HUDEP-2 (cell line): ENCODE results near the gene HSPA1A.
A peak's percentile ranks its signal among the peaks of the same experiment; 100 is the strongest.

ENCODE experiments used
- DNase-seq, 76 experiments: peaks; one replicate each; lab custom pipeline; 2025; ENCODE audit not compliant: unreplicated experiment in 76 of 76; lab: John Stamatoyannopoulos, UW

HSPA1A gene

DNA sequence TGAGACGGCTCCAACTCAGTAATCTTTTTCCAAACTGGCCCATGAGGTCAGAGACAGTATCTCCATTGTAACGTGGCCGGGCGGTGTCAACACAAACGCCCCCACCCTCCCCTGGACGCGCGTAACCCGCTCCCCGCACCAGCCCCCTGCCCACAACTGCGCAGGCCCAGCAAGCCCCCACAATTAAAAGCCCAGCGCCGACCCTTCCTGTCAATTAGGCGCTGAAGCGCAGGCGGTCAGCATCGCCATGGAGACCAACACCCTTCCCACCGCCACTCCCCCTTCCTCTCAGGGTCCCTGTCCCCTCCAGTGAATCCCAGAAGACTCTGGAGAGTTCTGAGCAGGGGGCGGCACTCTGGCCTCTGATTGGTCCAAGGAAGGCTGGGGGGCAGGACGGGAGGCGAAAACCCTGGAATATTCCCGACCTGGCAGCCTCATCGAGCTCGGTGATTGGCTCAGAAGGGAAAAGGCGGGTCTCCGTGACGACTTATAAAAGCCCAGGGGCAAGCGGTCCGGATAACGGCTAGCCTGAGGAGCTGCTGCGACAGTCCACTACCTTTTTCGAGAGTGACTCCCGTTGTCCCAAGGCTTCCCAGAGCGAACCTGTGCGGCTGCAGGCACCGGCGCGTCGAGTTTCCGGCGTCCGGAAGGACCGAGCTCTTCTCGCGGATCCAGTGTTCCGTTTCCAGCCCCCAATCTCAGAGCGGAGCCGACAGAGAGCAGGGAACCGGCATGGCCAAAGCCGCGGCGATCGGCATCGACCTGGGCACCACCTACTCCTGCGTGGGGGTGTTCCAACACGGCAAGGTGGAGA lies at the start of gene HSPA1A, which contains the start of gene HSPA1L:
TSS of gene HSPA1A (plus strand) at position 519 of the 814 bp plus-strand sequence. CDS start at position 733, 214 bp downstream.
TSS of gene HSPA1L (minus strand) at position 259 of the 814 bp plus-strand sequence. CDS start 3,311 bp downstream, outside the sequence.
- DNase-seq = peak in 63 of 76 experiments; percentile 37 to 92 (median 82)

DNA sequence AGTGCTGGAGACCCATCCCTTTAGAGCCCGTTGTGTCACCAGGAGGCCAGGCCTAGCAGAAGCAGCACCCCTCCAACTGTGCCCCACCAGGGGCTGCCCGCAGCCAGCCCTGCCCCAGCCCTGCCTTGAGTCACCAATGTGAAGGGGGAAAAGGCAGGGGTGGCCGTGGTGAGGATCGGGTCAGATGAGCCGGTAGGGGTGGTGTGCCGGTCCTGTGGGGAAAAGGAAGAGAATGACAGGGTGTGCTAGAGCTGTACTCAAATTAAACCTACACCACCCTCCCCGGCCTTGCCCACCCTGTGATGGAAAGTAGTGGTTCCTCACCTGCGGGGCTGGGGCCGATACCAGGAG lies 49.8 kb upstream of the HSPA1A start:
- DNase-seq = no peak

DNA sequence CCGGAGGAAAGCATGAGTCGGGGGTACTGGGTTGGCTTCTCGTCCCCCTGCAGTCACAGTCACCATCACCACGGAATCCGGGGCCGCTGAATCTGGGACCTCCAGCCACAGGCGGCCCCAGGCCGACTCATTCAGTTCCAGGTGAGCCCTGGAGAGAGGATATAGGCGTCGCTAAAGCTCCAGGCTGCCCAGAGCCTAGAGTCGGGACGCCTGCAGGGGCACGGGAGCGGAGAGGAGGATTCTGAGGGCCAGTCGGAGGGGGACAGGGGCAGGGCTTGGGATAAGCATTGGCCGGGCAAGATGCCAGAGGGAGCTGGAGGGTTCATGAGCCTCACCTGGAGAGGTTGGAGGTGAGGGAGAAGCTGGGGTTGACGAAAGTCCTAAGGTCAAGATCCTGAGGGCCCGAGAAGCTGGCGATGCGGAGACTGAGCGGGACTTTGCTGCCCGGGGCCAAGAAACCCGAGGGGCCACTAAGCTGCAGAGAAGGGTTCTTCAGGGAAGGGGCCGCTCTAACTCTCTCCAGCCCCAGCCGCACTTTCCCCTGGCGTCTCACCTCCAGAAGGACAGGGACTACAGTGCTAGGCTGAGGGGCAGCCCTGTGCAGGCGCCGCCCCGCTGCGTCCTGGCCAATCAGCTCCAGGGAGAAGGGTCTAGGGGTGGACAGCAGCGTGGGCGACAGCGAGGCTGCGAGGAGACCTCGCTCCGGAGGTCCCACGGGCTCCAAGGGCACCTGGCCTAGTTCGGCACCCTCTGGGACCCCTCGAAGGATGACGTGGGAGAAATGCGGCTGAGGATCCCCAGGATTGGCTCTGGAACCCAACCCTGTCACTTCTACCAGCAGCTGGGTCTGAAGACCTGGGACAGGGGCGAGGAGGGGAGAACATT lies 49.2 kb upstream of the HSPA1A start:
- DNase-seq = no peak

DNA sequence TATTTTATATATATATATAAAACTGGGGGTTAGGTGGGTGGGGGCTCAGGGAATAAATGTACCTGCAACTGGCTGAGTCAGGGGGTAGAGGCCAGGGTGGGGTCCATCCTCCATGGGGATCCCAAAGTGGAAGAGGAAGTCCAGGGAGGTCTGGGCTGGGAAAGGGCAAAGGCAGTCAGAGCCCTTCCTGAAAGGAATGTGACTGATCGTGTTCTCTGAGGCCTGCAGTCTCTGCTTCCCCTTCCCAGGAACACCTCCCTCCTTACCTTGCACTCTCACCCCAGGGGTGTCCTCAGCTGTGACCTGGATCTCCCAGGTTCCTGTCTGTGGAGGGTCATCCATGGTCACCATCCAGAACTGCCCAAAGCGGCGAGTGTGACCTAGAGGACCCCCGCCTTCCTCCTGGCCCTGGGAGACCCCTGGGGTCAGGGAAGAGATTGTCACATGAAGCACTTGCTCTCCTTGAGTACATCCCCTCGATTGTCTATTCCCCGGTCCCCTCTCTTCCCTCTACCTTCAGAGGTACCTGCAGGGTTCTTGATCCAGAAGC lies 48.2 kb upstream of the HSPA1A start:
- no peak for DNase-seq

DNA sequence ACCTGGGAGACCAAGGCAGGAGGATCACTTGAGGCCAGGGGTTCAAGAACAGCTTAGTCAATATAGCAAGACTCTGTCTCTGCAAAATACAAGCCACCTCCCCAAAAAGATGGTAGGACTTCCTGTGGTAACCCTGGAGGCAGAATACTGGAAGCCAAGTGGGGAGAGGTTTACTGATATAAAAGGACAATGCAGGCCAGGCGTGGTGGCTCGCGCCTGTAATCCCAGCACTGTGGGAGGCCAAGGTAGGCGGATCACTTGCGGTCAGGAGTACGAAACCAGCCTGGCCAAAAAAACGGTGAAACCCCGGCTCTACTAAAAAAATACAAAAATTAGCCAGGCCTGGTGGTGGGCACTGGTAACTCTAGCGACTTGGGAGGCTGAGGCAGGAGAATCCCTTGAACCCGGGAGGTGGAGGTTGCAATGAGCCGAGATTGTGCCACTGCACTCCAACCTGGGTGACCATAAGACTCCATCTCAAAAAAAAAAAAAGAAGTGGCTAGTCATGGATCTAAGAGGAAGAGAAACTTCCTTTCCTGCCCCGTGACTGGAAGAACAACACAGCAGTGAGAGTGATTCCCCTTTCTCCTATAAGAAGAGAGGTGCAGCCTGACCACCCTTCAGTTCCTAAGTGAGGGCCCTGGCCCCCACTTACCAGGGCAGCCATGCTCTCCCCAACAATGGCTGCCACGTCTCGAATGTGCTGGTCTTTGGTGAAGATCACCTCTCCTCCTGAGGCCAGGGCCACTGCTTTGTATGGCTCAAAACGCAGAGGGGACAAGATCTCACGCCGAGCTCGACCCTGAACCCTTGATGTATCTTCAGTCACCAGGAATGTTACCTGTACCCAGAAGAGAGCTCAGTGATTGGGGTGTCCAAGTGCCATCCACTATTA lies 46.7 kb upstream of the HSPA1A start:
- DNase-seq = no peak

DNA sequence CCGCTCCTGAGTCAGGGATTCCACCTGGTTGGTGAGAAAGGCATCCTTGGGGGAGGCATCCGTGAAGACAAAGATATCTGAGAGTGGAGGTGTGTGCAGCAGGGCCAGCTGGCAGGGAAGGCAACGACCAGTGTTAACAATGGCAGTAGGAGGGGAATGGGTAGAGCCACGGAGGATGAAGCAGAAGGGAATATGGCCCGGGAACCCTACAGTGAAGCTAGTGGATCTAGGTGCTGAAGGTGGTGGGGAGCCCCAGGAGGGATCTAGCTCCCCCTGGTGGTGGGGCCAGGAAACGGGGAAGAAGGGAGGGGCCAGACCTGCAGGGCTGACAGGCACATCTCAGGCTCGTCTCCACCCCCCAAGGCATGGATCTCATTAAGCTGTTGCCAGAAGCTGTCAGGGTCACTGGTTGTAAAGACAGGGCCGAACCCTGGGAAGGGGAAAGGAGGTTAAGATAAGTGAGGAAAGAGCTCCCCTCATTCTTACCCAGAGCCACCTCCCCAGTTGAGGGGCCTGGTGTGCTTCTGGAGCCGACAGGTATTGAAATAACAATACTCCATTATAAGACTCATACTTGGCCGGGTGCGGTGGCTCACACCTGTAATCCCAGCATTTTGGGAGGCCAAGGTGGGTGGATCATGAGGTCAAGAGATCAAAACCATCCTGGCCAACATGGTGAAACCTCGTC lies 45.5 kb upstream of the HSPA1A start:
- DNase-seq = peak in 73 of 76 experiments; percentile 20 to 95 (median 85)

DNA sequence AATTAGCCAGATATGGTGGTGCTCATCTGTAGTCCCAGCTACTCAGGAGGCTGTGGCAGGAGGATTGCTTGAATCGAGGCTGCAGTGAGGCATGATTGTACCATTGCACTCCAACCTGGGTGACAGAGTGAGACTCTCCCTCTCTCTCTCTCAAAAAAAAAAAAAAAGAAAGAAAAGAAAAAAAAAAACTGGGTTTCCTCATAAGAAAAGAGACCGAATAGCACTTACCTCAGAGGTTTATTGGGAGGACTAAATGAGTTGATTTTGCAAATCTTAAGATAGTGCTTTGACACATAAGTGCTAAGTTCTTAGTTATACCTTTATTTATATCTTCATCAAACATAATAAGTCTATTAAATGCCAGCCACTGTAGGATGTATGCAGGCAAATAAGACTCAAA lies 44.5 kb upstream of the HSPA1A start:
- DNase-seq = no peak

DNA sequence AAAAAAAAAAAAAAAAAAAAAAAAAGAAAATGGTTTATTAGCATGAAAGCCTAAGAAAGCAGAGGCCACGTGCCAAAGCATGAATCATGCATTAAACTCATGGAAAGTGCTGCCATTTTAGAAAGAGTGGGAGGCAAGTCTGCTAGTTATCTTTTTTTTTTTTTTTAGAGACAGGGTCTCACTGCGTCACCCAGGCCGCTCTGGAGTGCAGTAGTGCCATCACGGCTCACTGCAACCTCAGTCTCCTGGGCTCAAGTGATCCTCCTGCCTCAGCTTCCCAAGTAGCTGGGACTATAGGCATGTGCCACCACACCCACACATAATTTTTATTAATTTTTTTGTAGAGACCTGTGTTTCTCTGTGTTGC lies 43.4 kb upstream of the HSPA1A start:
- peak in 11 of 76 experiments; percentile 12 to 41 (median 23) for DNase-seq

DNA sequence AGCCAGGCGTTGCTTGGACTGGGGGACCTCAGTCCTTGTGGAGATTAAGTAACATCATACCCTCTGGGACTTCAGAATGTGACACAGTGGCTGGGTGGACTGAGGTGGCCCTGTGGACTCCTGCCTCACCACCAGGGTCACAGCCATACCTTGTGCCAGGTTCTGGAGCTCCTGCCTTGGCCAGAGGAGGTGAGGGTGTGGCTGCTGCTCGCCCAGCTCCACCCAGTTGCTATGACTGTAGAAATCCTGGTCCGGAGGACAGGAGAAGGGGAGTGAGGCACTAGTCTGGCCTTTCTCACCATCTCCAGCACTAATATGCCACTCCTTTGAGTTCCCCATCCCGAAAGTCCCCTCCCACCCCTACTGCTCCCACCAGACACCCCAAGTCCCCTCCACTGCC lies 40.2 kb upstream of the HSPA1A start:
- peak in 14 of 76 experiments; percentile 8 to 46 (median 26) for DNase-seq

DNA sequence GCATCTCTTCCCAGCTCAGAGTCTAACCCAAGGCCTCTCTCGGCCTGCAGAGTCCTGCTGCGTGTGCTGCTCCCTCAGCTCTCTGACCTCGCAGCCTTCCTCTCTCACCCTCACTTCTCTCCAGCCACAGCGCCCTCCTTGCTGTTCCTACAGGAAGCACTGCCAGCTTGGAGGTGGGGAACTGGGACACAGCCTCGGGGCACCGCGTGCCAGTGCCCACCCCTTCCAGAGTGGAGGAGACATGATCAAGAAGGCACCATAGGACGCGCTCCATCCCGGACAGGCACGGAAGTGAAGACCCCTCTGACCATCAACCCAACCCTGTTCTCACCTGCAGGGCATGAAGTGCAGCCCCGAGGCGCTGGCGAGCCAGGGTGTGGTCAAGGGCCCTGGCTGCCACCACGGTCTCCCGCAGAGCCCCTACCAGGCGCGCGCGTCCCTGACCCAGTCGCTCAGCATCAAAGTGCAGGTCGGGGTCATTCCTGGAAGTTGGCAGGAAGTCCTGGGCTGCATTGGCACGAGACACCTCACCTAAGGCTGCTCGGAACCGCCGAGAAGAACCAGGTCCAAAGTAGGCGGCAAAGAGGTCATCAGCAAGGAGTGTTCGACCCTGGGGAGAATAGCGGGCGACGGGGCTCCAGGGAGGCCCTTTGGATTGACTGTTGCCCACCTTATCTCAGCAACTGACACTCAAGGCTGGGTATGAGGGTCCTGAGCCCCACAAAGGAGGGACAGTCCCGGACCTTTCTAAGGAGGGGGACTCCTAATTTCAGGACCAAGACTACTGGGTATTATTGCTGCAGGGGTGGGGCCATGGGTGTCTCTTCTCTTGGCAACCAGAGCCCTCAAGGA lies 39.5 kb upstream of the HSPA1A start:
- no peak for DNase-seq

DNA sequence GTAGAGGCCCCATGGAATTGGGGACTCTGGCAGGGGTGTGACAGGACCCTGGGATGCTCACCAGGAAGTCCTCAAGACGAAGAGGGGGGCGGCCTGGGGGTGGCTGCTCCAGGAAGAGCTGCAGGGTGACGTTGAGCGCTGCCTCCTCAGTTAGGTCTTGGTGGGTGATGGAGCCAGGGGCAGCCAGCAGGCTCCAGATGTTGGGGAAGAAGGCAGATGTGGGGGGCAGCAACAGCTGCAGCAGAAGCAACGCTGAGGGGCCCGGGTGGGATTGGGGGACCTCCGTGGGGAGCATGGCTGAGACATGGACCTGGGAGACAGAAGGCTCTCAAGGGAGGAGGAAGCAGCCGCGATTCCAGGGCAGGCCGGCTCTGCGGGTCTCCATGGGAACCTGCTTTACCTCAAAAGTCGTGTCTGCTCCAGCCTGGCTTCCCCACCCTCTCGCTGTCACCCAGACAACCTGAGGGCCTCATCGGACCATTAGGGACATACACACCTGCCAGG lies 38.8 kb upstream of the HSPA1A start:
- peak in 7 of 76 experiments; percentile 42 to 70 (median 52) for DNase-seq

DNA sequence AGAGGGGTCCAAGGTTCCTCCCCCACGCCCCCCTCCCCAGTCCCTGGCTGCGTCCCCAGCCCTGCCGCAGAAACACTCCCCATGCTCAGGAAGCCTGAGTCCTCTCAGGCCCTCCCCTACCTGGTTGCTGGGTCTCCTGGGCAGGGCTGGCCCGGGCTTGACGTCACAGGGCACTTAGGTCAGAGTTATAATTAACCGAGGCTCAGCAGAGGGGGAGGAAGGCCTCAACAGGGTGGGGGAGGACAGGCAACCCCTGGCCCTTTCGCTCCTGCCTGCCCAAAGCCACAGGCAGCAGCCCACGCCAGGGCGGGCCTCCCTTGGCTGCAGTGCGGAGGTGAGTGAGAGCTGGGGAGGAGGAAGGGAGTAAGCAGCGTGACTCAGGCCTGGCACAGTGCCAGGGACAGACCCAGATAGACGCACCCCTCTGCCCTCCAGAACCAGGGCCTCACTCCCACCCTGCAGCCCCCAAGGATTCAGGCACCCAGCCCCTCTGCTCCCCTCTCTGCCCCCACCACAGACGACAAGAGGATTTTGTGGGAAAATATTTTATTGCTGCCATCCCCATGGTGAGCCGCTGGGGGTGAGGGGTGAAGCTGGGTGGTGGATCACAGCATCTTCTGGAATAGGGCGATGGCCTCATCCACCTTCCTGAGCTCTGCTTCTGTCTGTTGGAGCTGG lies 38.2 kb upstream of the HSPA1A start, which contains the start of gene VWA7:
TSS of gene VWA7 (minus strand) at position 340 of the 678 bp plus-strand sequence. CDS start 549 bp downstream, outside the sequence.
- DNase-seq = peak in 73 of 76 experiments; percentile 68 to 98 (median 89)

DNA sequence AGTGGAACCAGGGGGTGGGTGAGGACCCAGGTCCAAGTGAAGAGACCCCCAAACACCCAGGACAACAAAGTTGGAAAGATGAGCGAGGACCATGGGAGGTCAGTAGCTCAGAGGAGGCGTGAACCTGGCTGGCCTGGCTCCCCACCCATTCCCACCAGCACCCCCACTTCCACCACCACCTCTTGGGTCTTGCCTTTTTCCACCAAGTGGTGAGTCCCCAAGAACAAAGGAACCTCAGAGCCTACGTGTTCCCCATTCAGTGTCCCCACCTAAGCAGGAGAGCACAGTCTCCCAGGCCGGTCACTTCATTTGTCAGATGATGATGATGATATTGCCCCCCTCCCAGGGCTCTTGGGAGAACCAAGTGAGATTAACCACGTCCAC lies 37.7 kb upstream of the HSPA1A start:
- no peak for DNase-seq

DNA sequence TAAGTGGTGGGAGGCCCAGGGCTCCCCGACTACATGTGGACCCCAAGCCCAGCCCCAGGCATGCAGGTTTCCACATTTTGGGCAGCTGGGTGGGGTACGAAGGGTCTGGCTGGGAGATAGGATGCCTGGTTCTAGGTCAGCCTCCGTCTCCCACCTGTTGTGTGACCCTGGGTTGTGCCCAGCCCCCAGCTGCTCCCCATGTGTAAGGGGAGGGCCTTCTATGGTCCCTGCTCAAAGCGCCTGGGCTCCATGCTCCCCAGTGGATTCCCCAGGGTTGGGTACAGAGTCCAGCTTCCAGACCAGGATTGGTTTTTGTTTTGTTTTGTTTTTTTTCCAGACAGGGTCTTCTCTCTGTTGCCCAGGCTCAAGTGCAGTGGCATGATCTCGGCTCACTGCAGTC lies 37.1 kb upstream of the HSPA1A start:
- no peak for DNase-seq

DNA sequence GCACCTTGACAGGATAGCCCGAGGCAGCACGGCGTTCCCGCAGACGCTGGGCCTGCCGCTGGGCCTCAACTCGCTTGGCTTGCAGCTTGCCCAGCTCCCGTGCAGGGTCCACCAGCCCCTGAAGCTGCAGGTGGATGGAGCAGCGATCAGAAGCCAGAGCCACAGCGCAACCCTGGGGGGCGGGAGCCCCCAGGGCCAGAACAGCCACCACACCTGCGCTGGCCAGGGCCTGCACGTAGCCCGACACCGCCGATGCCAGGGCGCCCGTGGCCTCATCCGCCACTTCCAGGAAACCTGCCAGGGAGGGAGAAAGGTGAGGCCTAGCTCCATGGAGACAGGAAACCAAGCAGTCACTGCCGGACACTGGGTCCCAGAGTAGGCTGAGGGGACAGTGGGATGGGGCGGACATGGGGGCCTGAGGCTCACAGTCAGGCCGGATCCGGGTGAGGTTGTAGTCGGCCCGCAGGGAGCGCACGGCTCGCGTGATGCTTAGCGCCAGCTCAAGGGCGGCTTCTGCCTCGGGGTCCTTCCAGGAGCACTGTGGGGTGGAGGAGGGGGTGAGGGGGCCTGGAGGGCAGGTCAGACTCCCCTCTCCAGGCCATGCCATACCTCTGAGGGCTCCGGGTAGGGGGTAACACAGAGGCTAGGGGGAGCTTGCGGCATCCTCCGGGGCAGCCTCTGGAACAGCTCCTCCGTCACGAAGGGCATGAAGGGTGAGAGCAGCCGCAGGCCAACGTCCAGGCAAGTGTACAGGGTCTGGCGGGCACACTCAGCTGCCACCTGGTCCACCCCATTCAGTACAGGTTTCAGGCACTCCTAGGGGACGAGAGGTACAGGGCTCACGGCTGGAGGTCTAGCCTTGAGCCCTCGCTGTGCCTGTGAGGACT lies 36.1 kb upstream of the HSPA1A start:
- DNase-seq = no peak

DNA sequence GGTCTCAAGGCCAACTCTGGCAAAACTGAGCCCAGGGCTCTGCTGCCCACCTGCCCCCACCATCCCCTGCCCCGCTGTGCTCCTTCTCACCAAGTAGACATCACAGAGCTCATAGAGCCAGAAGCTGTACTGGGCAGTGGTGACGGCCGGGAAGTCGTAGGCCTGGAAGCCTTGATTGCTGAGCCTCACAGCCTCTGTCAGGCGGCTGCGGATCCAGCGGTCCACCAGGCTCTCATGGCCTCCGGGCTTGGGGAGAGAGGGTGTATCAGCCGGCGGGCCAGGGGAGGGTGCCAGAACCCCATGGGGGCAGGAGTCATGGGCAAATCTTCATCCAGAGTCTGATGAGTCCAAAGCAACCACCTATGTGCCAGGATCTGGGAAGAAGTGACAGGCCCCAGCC lies 35.4 kb upstream of the HSPA1A start:
- DNase-seq = no peak
